ENCODE results near the gene DLG2. TPM values are rescaled to one million over a fixed set of nuclear protein-coding genes. Genes with fewer than 3 reads are reported as not detected.

Gene DLG2
- total and polyA plus RNA-seq, 2 donors (not counting 3 experiments of a cell fraction or from before 2014, with no cell fraction given), result 0.15 to 1.1 TPM

DNA sequence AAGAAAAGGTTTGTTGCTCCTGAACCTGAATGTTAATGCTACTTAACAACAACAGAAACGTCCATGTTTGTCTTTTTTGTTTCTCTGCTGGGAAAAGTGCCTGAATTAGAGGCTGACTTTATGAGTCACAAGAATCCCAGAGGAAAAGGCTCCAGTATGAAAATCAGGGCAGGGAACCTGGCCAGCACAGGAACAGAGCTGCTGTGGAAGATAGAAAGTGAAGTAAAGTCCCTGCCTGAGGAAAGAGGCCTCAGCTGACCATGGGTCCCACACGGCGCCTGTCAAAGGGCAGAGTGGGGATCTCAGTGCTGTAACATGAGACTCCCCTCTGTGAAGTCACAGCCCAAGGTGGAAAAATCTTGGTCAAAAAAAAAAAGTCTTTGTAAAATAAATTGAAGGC, 1708.7 kb downstream of the DLG2 start:
- intact Hi-C loops (cut with micrococcal nuclease), result no loop called here
- H3K27me3 ChIP-seq (ENCODE audit: control insufficient read depth in 2 of 2, insufficient read depth in 2 of 2, low read length in 2 of 2), result no peaks in the 10 kb centered on the region
- no peaks in the 10 kb centered on the region for H3K9me3 ChIP-seq (replicated peaks; ENCODE audit: control insufficient read depth, insufficient read depth, low read length)
- dilution Hi-C loops (cut with MboI; ENCODE audit: extremely low pct_ligation_motif_present, low sequenced_read_pairs), result no loop called here
- H3K9me1 ChIP-seq (replicated peaks; ENCODE audit: control insufficient read depth, extremely low read depth, insufficient read depth, low read length), result no peaks in the 10 kb centered on the region
- ChIA-PET POLR2A (no interaction called here), CTCF (no interaction called here)
- DNase-seq (ENCODE audit: low read depth, low spot score) (no peak), FAIRE-seq (no peak)
- TF ChIP-seq, protein P1, sequence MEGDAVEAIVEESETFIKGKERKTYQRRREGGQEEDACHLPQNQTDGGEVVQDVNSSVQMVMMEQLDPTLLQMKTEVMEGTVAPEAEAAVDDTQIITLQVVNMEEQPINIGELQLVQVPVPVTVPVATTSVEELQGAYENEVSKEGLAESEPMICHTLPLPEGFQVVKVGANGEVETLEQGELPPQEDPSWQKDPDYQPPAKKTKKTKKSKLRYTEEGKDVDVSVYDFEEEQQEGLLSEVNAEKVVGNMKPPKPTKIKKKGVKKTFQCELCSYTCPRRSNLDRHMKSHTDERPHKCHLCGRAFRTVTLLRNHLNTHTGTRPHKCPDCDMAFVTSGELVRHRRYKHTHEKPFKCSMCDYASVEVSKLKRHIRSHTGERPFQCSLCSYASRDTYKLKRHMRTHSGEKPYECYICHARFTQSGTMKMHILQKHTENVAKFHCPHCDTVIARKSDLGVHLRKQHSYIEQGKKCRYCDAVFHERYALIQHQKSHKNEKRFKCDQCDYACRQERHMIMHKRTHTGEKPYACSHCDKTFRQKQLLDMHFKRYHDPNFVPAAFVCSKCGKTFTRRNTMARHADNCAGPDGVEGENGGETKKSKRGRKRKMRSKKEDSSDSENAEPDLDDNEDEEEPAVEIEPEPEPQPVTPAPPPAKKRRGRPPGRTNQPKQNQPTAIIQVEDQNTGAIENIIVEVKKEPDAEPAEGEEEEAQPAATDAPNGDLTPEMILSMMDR (IDR thresholded peaks at IDR 0.05; ENCODE audit: extremely low read depth in 1 of 2, insufficient read depth in 1 of 2, low read depth in 1 of 2, low read length in 2 of 2), result no peak
- TF ChIP-seq, protein P2, sequence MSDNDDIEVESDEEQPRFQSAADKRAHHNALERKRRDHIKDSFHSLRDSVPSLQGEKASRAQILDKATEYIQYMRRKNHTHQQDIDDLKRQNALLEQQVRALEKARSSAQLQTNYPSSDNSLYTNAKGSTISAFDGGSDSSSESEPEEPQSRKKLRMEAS (IDR thresholded peaks at IDR 0.05; ENCODE audit: insufficient read depth, insufficient read length), result no peak
- TF ChIP-seq POLR2AphosphoS5 (IDR thresholded peaks at IDR 0.05; ENCODE audit: insufficient read depth, low read depth, low read length), result no peak
- TF ChIP-seq JUN (IDR thresholded peaks at IDR 0.05; ENCODE audit: borderline replicate concordance, insufficient read depth, insufficient read length, low read depth), result no peak
- TF ChIP-seq GATA2 (IDR thresholded peaks at IDR 0.05; ENCODE audit: insufficient read depth, insufficient read length, low read depth, low read length), result no peak
- TF ChIP-seq FOS (IDR thresholded peaks at IDR 0.05; ENCODE audit: borderline replicate concordance, insufficient read depth, low read length), result no peak
- TF ChIP-seq MYC (IDR thresholded peaks at IDR 0.05; ENCODE audit: low read depth, low read length), result no peak
- TF ChIP-seq POLR2A (IDR thresholded peaks at IDR 0.05; ENCODE audit: low read depth, low read length), result no peak
- no peak for TF ChIP-seq EZH2 (IDR thresholded peaks at IDR 0.05; ENCODE audit: borderline replicate concordance, low read depth, low read length, severe bottlenecking)
- no peak overlapping the region for H2AFZ ChIP-seq (ENCODE audit: low read depth, low read length)
- H3K36me3 ChIP-seq (ENCODE audit: control insufficient read depth in 2 of 2, extremely low read depth in 1 of 2, insufficient read depth in 2 of 2, low read length in 2 of 2), result no peaks in the 10 kb centered on the region
- H3K9ac ChIP-seq (replicated peaks; ENCODE audit: extremely low read depth, insufficient read depth, low read length), result no peak overlapping the region
- H3K4me2 ChIP-seq (ENCODE audit: insufficient read depth, low read length), result no peak overlapping the region
- H3K4me1 ChIP-seq (ENCODE audit: control insufficient read depth, extremely low read depth, insufficient read depth, low read length), result no peaks in the 10 kb centered on the region
- H3K27ac ChIP-seq (ENCODE audit: insufficient read depth, low read depth, low read length), result no peak overlapping the region
- BruUV-seq (replicated peaks), result no TSS peak
- no peak overlapping the region for H3K4me3 ChIP-seq (replicated peaks in 1 of 3; ENCODE audit: insufficient read depth in 1 of 3, low read depth in 1 of 3, low read length in 3 of 3)
- H3K79me2 ChIP-seq (ENCODE audit: control insufficient read depth, insufficient read depth, low read length), result no peaks in the 10 kb centered on the region
- no peaks in the 10 kb centered on the region for H4K20me1 ChIP-seq (replicated peaks; ENCODE audit: control insufficient read depth, extremely low read depth, insufficient read depth, low read length)
